Aorta (tissue), 4 donors: ENCODE data around the gene REN. TPM values are rescaled to one million over a fixed set of nuclear protein-coding genes. Genes with fewer than 3 reads are reported as not detected.

Experiments used
- polyA plus RNA-seq, 2 donors: library from polyadenylated mRNA; stranded (reverse); fragments of 200-250 nt; gene quantifications; one replicate each; pipeline ENCODE4 v1.2.3, GENCODE V29; 2013
- total RNA-seq, 2 donors: library from RNA; stranded (reverse); fragmentation: NEBNext Ultra II Directional; extraction: Animal tissue kit (Norgen Biotek cat#: 25700); gene quantifications; one replicate each; pipeline ENCODE4 v1.2.1, GENCODE V29; 2021
- donor health status: healthy with polysubstance abuse.
- donor health status: Bipolar disorder and iron deficiency.
- donor health status: DM: no; HTN: no; CAD: no.
- donor health status: DM: yes; HTN: yes; CAD: no.

REN gene
- total and polyA plus RNA-seq, 4 donors = not detected

Other genes with a start within 250 kb of the REN start
- 10 to 100 TPM; 40.9 to 52.8 TPM for gene SOX13, start 93.2 kb downstream of the REN start, total RNA-seq
- gene SOX13, start 93.2 kb downstream of the REN start, polyA plus RNA-seq = 10 to 100 TPM in 1 of 2 donors, 1 to 10 TPM in 1; 9.6 to 16.3 TPM
- gene ETNK2, start 14.3 kb downstream of the REN start, total RNA-seq = 10 to 100 TPM; 15.8 to 18.0 TPM
- gene ETNK2, start 14.3 kb downstream of the REN start, polyA plus RNA-seq = 10 to 100 TPM; 10.1 to 13.0 TPM
- gene KISS1, start 30.2 kb upstream of the REN start, total RNA-seq = not detected
- 1 to 10 TPM; 1.3 to 1.6 TPM for gene KISS1, start 30.2 kb upstream of the REN start, polyA plus RNA-seq
- not detected for gene GOLT1A, start 47.7 kb upstream of the REN start, total RNA-seq
- 10 to 100 TPM in 1 of 2 donors, not detected in 1; 10.5 TPM for gene GOLT1A, start 47.7 kb upstream of the REN start, polyA plus RNA-seq
- 10 to 100 TPM in 1 of 2 donors, 1 to 10 TPM in 1; 3.9 to 19.6 TPM for gene PLEKHA6, start 193.6 kb upstream of the REN start, total RNA-seq
- 1 to 10 TPM in 1 of 2 donors, under 1 TPM in 1; 0.56 to 6.1 TPM for gene PLEKHA6, start 193.6 kb upstream of the REN start, polyA plus RNA-seq
- gene PPP1R15B, start 245.5 kb upstream of the REN start, total RNA-seq = 10 to 100 TPM; 39.3 to 59.9 TPM
- 10 to 100 TPM in 1 of 2 donors, 1 to 10 TPM in 1; 6.8 to 13.7 TPM for gene PPP1R15B, start 245.5 kb upstream of the REN start, polyA plus RNA-seq